Dermis blood vessel endothelial cell (primary cell): ENCODE results near the gene ARL5C. TPM values are rescaled to one million over a fixed set of nuclear protein-coding genes. Genes with fewer than 3 reads are reported as not detected.
"Not testable (repeated sequence)": the region's sequence is repeated elsewhere in the genome, so short reads cannot be mapped to it uniquely, and the experiment has no call there.

Source experiments
- DNase-seq: peaks from one replicate; pipeline ENCODE4 v3.0.0; 2010
- total RNA-seq: library from RNA; depleted of rRNA; stranded (reverse); fragments of >200 nt; gene quantifications from 2 replicates; pipeline ENCODE4 v1.2.3, GENCODE V29; 2014

ARL5C gene
- total RNA-seq, 1 donor from 2014 or later: not detected

DNA sequence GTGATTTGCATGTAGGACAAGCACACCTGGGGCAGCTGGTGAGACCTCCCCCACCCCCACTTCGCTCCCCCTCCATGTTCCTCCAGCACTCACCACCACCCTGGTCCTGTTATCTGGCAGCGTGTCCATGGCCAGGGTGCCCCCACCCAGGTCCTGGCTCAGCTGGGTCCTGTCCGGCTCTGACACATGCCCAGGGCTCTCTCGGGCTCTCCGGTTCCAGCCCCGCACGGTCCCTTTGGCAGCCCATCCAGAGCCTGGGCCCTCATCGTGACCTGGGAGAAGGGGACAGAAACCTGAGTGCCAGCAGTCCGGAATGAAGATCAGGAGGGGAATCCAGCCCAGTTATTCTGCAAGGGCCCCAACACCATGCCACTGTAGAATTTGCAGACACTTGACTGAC is 26.4 kb downstream of the ARL5C start:
- no peak for DNase-seq

DNA sequence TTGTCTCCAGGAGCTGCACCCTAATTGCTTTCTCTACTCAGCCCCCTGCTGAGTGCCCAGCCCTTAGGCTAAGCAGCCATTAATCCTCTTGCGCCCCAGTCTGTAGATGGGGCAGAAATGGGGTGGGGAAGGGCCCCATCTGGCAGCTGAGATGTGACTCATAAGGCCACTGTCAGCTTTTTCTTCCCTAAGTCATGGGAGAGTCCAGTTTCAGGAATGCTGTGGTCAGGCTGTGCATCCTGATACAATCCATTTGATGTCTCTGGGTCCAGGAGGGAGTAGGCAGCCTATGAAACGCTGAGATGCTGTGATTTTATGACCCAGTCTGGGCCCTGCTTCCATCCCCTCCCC is 26.8 kb downstream of the ARL5C start:
- no peak for DNase-seq

DNA sequence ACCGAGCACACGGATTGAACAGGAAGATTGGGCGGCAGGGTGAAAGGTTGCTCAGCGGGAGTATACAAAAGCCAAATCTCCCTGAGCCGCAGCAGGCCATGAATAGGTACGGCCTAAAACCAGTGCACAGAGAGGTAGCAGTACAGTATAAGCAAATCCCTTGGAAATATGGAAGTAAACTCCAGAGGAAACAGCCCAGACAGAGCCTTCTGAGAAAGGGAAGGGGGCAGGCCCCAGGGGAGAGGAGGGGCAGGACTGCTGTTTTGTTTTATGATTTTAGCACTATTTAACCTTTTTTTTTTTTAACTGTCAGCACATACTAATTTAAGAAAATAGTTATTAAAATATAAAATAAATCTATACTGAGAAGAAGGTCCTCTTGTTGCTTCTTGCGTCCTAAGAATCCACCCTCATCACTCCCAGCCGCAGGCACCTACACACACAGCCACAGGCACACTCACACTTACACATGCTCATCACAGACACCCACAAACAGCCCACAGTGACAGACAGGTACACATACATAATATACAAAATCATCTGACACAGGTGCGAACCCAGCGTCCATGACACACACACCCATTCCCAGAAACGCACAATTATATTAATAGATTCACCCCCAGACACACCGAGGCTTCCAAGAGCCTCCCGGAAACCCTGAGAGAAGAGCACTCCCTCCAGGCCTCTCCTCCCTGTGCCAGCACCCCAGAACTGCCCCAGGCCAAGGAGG is 27.4 kb downstream of the ARL5C start:
- DNase-seq: no peak

DNA sequence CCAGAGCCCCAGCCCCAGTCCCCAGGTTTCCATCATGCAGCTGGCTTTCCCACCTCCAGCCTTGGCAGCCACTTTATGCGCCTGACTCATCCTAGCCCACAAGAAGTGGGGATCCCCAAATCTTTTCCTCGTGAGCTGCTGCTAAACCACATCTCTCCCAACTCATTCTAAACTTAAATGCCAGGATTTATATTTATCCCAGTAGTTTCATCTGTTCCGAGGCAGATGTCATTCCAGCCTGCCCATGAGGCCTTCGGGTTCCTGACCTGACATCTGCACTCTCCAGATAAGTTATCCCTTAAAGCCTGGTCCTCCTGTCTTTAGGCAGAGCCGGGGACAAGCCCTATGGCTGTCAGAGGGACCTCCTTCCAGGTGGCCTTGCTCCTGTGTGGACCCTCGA is 31.1 kb downstream of the ARL5C start:
- no peak for DNase-seq

DNA sequence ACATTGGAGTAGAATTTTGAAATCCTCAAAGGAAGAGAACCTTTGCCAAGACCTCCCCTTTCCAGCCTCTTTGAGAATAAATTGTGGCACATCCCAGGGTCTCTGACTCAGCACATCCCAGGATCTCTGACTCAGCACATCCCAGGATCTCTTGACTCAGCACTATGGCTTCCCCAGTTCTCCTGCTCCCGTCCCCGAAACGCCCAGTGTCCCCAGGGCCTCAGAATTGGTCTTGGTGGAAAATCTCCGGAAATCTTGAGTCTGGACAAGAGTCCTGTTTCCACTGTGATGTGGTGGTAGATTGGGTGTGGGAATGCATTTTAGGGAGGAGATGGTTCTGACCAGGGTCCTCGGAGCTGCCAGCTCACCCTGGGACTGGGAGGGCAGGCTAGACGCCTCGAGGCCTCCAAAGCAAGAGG is 33.8 kb downstream of the ARL5C start:
- DNase-seq: peak; percentile 9

DNA sequence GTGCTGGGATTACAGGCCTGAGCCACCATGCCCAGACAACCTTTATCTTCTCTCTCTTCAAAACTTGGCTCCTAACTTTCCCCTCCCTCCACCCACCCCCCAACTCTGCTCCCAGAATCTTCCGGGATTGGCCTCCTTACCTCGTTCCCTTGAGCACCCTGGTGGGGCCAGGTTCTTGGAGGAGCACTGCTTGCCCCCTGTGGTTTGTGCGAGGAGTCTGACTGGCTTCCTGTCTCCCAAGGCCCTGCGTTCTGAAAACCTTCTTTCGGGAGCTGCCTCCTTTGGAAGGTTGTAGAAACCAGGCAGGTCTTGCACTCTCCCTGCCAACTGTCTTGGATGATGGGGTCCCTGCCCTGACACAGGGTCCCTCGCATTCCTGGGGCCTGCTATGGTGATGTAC is 34.3 kb downstream of the ARL5C start:
- DNase-seq: no peak

DNA sequence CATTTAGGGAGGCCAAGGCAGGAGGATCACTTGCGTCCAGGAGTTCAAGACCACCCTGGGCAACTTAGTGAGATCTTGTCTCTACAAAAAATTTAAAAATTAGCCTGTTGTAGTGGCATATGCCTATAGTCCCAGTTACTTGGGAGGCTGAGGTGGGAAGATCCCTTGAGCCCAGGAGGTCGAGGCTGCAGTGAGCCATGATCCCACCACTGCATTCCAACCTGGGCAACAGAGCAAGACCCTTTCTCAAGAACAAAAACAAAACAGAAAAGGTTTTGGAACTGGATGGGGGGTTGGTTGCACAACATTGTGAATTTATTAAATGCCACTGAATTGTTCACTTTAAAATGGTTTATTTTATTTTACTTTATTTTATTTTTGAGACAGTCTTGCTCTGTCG is 35.8 kb downstream of the ARL5C start:
- no peak for DNase-seq

DNA sequence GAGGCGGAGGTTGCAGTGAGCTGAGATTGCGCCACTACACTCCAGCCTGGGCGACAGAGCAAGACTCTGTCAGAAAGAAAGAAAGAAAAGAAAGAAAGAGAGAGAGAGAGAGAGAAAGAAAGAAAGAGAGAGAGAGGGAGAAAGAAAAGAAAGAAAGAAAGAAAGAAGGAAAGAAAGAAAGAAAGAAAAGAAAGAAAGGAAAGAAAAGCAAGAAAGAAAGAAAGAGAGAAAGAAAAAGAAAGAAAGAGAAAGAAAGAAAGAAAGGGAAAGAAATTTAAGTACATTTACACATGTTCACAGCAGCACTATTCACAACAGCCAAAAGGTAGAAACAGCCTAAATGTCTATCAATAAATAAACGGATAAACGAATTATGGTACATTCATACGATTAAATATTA is 36.4 kb downstream of the ARL5C start:
- not testable (repeated sequence) for DNase-seq

DNA sequence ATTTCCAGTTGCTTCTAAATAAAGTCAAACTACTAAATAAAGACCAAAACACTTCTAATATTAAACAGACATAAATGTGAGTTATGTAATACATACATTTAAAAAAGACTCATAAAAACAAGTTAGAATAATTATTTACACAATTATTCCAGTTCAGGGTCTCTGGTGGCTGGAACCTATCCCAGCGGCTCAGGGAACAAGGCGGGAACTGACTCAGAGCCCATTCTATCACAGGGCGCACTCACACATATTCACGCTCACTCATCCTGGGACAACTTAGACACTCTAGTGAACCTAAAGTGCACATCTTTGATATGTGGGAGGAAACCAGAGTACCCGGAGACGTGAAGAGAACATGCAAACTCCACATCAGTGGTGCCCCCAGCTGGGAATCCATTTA is 39.5 kb downstream of the ARL5C start:
- DNase-seq: no peak

DNA sequence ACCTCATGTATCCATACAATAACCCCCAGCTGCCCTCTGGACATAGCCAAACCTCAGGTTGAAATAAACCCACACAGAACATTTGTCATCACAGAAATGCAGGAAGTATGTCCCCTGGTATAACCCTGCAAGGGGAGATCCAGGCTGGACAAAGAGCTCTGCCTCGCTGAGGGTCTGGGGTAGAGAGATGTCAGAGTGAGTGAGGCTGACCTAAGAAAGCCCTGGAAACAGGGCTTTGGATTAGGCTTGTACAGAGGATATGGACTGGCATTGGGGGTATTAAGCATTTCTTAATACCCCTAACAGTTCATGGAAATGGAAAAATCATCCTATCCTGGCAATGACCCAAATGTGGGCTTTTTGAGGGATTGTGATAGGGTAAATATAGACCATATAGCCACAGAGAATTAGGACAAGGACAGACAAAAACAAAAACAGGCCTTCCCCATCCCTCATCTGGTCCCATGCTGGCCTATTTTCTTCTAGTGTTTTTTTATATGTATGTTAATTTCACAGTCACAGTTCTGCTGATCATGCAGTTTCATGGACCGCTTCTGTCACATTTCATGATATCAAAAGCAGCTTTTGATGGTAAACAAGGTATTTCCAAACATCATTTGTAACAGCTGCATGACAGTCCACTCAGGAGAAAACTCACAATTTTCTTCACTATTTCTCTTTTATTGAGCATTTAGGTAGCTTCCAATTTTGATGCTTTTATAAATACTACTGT is 40.7 kb downstream of the ARL5C start:
- no peak for DNase-seq

DNA sequence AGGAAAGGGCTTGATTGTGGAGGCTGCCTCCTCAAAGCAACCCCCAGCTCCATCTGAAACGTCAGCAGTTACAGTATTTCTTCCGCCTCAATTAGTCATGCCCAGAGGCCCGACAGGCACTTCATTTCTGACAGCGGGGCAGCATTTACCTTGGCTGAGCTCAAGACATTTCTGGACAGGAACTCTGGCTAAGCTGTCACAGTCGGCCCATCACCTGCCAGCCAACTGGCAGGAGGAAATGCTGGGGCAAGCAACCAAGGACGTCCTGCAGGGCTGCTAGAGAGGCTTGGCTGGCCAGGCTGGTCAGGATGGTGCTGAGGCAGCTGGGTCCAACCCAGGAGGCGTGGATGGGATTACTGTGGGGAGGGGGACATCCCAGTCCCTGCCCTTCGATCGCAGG is 42.3 kb downstream of the ARL5C start:
- DNase-seq: no peak

DNA sequence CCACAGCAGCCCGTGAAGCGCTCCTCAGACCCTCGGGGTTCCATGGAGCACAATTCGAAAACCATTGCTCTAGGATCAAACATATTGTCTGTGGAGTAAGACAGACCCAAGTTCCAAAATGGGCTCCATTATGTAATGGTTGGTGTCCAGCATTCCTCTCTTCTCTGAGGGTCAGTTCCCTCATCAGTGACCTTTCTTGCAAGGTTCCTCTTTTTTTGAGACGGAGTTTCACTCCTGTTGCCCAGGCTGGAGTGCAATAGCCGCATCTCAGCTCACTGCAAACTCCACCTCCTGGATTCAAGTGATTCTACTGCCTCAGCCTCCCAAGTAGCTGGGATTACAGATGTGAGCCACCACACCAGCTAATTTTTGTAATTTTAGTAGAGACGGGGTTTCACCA is 43.0 kb downstream of the ARL5C start:
- no peak for DNase-seq

DNA sequence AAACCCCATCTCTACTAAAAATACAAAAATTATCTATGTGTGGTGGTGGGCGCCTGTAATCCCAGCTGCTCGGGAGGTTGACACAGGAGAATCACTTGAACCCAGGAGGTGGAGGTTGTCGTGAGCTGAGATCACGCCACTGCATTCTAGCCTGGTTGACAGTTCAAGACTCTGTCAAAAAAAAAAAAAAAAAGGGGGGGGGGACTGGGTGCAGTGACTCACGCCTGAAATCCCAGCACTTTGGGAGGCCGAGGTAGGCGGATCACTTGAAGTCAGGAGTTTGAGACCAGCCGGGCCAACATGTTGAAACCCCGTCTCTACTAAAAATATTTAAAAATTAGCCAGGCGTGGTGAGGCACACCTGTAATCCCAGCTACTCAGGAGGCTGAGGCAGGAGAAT is 44.0 kb downstream of the ARL5C start:
- not testable (repeated sequence) for DNase-seq

DNA sequence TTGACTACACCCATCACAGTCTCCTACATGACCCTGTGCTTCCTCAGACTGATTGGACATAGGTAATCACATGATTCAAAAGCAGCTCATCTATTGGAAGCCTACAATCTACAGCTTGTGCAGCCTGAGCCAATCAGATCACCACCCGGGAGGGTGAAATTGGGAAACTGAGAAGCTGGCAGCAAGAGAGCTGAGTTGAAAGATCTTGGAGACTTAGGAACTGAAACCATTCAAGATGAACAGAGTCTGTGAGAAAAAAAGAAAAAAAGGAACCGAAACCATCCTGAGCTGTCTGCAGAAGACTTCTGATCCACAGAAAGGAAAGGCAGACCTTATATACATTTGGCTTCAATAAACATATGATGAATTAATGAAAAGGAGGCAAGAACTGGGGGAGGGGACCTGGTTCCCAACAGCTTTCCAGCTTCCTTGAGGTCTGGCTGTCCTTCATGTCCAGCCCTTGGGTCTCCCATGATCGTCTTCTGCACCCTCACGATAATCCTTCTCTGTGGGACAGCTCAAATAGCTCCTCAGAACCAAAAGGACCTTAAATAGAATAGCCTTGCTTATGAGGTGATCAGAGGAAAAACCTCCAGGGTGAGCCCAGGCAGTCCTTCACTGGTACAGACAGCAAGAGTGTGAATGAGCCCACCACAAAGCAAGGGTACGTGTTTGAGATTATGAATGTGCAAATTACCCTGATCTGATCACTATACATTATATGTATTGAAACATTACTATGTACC is 47.1 kb downstream of the ARL5C start:
- DNase-seq: no peak

DNA sequence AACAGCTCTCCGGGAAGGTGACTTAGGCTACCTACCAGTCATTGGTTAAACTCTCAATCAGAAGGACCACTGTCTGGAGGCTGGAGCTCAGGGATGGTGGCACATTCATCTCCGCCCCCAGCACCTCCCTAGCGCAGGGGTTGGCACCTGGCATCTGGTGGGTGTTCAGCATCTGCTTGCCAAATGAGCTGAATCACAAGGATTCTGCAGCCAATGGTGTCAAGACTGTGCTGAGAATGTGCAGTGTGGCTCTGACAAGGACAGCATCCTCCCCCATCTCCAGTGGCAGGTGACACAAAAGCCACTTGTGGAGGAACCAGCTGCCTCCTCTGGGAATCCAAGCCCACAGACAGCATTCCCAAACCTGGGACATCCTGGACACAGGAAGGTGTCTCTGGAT is 49.7 kb downstream of the ARL5C start:
- no peak for DNase-seq

DNA sequence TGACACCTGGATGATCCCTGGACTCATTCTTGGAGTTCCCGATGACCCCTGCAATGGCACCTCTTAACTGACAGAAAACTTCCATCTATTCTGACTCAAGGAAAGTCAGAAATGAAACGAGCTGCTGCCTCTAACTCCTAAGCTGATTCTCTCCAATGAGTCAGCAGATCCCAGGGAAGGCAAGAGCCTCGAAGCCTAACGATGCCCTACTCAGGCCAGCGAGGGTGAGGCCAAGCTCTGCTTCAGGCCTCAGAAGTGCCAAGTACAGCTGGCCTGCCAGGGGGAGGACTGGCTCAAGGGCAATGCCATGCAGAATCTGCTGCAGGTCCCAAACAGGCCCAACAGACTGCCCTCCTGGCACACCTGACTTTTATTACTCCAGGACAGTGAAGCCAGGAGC is 50.8 kb downstream of the ARL5C start:
- no peak for DNase-seq

DNA sequence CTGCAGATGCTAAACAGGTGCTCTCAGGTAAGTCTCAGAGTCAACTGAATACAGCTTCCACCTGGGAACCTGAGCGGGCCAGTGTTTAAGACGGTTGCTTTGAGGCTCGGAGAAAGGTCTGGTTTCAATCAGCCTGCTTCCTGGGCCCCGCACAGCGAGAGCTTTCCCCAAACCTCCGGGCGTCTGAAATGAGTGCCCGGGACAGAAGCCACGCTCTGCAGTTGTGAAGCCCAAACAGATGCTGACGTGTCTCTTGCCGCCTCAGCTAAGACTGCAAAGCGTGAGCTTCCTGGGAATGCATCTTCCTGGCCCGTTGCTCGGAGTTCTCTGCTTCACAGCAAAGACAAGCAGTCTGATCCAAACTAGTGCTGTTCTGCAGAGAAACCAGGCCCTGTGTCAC is 51.2 kb downstream of the ARL5C start:
- no peak for DNase-seq

DNA sequence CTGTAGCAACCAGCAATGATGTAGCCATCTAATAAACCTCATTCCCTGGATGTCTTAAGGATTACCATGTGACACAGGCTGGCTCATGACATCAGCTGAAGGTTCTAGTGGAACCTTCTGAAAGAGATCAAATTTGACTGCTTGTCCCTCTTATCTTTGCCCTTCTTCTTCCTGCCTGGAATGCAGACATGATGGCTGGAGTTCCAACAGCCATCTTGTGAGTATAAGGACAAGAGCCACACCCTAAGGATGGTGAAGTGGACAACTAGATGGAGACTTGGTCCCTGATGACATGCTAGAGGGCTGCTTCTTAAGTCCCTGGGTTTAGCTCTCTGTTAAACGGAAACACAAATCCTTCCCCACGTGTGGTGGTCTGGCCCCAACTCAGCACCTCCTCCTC is 52.1 kb downstream of the ARL5C start:
- no peak for DNase-seq

DNA sequence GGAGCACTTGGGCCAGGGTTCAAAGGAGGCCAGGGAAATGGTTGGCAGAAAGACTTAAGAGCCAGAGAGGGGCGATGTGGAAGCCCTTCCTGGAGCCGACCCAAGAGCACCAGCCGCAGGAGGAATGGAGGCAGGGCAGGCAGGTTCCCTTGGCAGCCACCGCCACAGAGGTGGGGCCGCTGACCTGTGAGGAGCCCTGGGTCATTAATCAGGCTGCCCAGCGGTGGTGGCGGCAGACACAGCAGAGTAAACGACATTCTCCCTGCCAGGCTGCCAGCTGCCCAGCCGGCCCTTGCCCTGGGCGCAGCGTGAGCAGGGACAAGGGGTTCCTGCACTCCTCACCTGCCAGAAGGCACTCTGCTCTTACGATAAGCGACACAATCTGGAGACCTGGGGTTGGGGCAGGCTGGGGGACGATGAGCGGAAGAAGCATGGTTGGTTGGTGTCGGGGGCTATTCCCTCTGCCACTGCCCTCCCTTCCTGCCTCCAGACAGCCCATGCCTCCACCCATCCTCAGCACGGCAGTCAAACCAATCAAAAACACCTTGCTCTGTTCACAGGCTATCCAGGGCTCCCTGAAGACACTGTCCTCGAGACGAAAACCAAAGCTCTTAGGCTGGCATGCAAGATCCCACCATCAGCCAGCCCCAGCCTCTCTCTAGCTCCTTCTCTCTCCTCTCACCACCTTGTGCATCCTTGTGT is 55.4 kb downstream of the ARL5C start:
- DNase-seq: no peak

DNA sequence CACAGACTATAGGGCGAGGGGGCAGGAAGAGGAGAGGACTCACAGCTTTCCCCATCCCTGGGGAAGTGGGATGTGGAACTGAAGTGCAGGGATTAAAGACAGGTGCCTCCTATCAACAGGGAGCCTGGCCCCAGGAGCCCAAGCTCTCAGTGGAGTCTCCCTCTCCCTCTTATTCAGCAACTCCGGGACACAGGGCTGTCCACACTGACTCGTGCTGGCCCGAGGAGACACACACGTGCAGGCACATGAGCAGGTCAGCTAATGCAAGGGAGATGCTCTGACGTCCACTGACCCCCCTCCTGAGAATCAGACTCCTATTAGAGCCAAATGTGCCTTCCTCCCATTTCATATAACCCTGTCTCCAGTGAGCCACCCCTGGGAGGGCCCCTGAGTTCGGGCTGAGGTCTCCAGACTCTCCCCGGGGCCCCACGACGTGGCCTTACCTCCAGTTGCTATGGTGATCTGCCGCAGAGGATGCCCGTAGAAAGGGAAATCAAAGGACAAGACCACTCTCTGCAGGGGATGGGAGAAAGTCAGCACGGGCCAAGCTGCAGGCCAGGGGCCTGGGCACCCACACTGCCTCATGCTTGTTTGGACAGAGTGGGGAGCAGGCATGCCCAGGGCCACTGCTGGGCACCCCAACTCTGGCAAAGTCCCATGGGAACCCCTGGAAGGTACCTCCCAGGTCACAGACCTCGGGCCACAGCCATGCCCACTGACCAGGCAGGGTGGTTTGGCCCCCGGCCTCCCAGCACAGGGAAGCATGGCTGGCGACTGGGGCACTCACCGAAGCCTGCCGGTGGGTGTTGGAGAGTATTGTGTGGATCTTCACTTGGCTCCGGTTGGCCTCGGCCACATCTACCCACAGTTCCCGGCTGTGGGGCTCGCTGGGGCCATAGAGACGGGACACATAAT is 57.2 kb downstream of the ARL5C start:
- DNase-seq: no peak

DNA sequence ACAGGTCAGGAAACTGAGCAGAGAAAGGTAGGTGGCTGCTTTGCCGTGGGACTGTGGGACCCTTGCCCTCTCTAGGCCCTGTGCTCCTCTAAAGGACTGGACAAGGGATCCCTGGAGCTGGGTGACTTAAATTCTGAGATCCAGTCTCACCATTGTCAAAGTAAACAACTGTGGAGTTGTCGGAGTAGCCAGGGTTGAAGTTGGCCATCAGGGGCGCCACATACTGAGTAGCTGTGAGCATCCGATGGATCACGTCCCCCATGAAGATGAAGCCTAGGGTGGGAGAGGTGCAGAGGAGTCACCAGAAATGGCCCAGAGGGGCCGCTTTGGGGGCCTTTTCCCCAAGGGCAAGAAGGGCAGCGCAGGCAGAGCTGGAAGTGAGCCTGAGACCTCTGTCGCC is 58.0 kb downstream of the ARL5C start:
- no peak for DNase-seq

DNA sequence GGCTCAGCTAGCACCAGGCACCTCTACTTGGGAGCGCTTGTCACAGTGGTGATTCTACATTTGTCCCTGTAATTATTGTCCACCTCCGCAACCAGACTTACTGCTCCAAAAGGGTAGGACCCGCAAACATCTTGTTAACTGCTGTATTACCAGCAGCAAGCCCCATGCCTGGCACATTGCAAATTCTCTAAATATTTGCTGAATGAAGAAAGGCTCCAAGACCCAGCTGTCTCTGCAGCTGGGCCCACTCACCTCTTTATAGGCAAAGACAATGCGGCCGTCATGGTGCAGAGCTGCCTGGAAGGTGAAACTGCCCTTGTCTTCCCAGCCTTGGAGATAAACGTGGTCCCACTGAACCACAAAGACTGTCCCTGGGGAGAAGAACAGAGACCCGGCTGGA is 58.8 kb downstream of the ARL5C start:
- no peak for DNase-seq
